GM12878 (cell line): ENCODE results near the gene PRRX1.

ENCODE experiments used
- FOS ChIP-seq: IDR thresholded peaks from 3 replicates; pipeline ENCODE4 v1.6.1; 2011; ENCODE audit warnings: borderline replicate concordance; ENCODE audit not compliant: insufficient read length; ENCODE audit errors: extremely low read depth
- MAX ChIP-seq: IDR thresholded peaks from 2 replicates; pipeline ENCODE4 v1.6.1; 2012; ENCODE audit warnings: low read depth, low read length, improper control_type of control experiment
- MLLT1 ChIP-seq: fragments of 450-650 bp; IDR thresholded peaks from 2 replicates; pipeline ENCODE4 v1.6.1; 2016; ENCODE audit warnings: mild to moderate bottlenecking
- POLR2A ChIP-seq: IDR thresholded peaks from 2 replicates; pipeline ENCODE4 v1.6.1; 2011; ENCODE audit warnings: low read depth, mild to moderate bottlenecking, low read length
- TAF1 ChIP-seq: IDR thresholded peaks from 2 replicates; pipeline ENCODE4 v1.6.1; 2011; ENCODE audit warnings: mild to moderate bottlenecking, low read depth, low read length, borderline replicate concordance
- ZSCAN29 ChIP-seq: fragments of 450-650 bp; IDR thresholded peaks from 2 replicates; pipeline ENCODE4 v1.6.1; 2017; ENCODE audit warnings: mild to moderate bottlenecking, moderate library complexity
- TF ChIP-seq, protein P1 (sequence below), 3 experiments: IDR thresholded peaks in 2 of 3; conservative IDR thresholded peaks in 1 of 3; 2 replicates each; pipeline ENCODE4 v1.5.1; 2011; ENCODE audit warnings: low read depth in 3 of 3, low read length in 3 of 3, mild to moderate bottlenecking in 3 of 3, control low read depth in 2 of 3, moderate library complexity in 2 of 3, inconsistent platforms in 1 of 3, mixed read lengths in 1 of 3; ENCODE audit not compliant: control insufficient read depth in 2 of 3, insufficient read depth in 1 of 3; ENCODE audit errors: extremely low read depth in 1 of 3
- TF ChIP-seq, protein P2 (sequence below): fragments of 450-650 bp; IDR thresholded peaks from 2 replicates; pipeline ENCODE4 v1.6.1; 2016; ENCODE audit warnings: mild to moderate bottlenecking, moderate library complexity, borderline replicate concordance

DNA sequence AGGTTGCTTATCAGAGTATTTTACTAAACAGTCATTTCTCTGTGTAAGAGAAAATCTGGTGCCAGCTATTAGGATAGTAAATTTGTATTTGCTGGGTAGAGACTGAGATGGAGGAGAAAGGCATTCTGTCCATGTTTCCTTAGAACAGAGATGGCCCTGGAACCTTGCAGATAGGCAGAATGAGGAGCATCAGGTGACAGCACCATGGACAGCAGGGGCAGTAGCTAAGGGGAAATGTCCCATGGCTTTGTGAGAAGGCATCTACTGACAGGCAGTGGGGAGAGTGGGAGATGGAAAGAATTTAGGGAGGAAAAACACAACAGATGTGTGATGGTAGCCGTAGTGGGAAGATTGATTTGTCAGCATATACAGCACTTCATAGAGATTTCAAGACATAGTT, 105.0 kb downstream of the PRRX1 start:
- TF ChIP-seq ZSCAN29: no peak
- TF ChIP-seq, protein P1, sequence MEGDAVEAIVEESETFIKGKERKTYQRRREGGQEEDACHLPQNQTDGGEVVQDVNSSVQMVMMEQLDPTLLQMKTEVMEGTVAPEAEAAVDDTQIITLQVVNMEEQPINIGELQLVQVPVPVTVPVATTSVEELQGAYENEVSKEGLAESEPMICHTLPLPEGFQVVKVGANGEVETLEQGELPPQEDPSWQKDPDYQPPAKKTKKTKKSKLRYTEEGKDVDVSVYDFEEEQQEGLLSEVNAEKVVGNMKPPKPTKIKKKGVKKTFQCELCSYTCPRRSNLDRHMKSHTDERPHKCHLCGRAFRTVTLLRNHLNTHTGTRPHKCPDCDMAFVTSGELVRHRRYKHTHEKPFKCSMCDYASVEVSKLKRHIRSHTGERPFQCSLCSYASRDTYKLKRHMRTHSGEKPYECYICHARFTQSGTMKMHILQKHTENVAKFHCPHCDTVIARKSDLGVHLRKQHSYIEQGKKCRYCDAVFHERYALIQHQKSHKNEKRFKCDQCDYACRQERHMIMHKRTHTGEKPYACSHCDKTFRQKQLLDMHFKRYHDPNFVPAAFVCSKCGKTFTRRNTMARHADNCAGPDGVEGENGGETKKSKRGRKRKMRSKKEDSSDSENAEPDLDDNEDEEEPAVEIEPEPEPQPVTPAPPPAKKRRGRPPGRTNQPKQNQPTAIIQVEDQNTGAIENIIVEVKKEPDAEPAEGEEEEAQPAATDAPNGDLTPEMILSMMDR (IDR thresholded peaks at IDR 0.05 in 2 of 3, conservative IDR thresholded peaks at IDR 0.05 in 1 of 3; ENCODE audit: control insufficient read depth in 2 of 3, extremely low read depth in 1 of 3, insufficient read depth in 1 of 3, low read depth in 3 of 3, low read length in 3 of 3): no peak
- TF ChIP-seq POLR2A: no peak
- no peak for TF ChIP-seq FOS
- TF ChIP-seq MAX: no peak
- TF ChIP-seq, protein P2, sequence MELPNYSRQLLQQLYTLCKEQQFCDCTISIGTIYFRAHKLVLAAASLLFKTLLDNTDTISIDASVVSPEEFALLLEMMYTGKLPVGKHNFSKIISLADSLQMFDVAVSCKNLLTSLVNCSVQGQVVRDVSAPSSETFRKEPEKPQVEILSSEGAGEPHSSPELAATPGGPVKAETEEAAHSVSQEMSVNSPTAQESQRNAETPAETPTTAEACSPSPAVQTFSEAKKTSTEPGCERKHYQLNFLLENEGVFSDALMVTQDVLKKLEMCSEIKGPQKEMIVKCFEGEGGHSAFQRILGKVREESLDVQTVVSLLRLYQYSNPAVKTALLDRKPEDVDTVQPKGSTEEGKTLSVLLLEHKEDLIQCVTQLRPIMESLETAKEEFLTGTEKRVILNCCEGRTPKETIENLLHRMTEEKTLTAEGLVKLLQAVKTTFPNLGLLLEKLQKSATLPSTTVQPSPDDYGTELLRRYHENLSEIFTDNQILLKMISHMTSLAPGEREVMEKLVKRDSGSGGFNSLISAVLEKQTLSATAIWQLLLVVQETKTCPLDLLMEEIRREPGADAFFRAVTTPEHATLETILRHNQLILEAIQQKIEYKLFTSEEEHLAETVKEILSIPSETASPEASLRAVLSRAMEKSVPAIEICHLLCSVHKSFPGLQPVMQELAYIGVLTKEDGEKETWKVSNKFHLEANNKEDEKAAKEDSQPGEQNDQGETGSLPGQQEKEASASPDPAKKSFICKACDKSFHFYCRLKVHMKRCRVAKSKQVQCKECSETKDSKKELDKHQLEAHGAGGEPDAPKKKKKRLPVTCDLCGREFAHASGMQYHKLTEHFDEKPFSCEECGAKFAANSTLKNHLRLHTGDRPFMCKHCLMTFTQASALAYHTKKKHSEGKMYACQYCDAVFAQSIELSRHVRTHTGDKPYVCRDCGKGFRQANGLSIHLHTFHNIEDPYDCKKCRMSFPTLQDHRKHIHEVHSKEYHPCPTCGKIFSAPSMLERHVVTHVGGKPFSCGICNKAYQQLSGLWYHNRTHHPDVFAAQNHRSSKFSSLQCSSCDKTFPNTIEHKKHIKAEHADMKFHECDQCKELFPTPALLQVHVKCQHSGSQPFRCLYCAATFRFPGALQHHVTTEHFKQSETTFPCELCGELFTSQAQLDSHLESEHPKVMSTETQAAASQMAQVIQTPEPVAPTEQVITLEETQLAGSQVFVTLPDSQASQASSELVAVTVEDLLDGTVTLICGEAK: no peak
- TF ChIP-seq MLLT1: no peak
- no peak for TF ChIP-seq TAF1
